ENCODE measurements around the gene DHRS4.
"Not testable (repeated sequence)": the region's sequence is repeated elsewhere in the genome, so short reads cannot be mapped to it uniquely, and the experiment has no call there.

The DHRS4 gene

DNA sequence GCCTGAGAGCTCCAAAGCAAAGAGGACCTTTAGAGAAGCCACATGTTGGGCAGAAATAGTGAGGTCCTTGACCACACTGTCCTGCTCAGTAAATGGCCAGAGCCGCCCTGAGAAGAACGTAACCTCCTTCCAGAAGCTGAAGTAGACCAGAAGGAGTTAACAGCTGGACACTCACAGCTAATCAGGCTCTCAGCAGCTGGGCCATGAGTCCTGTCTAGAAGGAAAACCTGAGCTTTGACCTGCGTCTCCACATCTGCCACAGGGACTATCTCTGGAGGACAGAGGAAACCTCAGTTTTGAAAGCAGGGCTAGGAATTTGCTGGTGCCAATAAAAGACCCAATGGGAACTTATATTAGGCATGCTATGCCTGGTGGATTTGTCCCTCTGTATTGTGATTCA, 12.3 kb upstream of the DHRS4 start:
- no peak for DNase-seq

DNA sequence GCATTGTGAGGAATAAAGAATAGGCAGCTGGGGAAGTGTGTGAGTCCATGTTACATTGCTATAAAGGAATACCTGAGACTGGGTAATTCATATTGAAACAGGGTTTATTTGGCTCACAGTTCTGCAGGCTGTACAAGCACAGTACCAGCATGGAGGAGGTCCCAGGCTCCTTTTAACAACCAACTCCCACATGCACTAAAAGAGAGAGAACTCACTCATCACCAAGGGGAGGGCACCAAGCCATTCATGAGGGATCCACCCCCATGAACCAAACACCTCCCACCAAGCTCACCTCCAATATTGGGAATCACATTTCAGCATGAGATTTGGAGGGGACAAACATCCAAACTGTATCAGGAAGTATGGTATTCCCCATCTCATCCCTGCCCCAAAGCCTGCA, 11.9 kb upstream of the DHRS4 start:
- DNase-seq, result no peak

DNA sequence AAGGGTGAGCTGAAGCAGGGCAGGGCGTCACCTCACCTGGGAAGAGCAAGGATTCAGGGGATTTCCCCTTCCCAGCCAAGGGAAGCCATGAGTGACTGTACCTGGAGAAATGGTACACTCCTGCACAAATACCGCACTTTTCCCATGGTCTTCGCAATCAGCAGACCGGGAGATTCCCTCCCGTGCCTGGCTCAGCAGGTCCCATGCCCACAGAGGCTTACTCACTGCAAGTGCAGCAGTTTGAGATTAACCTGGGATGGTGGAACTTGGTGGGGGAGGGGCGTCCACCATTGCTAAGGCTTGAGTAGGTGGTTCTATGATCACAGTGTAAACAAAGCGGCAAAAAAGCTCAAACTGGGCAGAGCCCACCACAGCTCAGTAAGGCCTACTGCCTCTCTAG, 11.0 kb upstream of the DHRS4 start:
- no peak for DNase-seq

DNA sequence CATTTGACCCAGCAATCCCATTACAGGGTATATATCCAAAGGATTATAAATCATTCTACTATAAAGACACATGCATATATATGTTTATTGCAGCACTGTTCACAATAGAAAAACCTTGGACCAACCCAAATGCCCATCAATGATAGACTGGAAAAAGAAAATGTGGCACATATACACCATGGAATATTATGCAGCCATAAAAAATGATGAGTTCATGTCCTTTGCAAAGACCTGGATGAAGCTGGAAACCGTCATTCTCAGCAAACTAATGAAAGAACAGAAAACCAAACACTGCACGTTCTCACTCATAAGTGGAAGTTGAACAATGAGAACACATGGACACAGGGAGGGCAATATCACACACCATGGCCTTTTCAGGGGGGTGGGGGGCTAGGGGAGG, 4.5 kb upstream of the DHRS4 start:
- DNase-seq, result not testable (repeated sequence)

DNA sequence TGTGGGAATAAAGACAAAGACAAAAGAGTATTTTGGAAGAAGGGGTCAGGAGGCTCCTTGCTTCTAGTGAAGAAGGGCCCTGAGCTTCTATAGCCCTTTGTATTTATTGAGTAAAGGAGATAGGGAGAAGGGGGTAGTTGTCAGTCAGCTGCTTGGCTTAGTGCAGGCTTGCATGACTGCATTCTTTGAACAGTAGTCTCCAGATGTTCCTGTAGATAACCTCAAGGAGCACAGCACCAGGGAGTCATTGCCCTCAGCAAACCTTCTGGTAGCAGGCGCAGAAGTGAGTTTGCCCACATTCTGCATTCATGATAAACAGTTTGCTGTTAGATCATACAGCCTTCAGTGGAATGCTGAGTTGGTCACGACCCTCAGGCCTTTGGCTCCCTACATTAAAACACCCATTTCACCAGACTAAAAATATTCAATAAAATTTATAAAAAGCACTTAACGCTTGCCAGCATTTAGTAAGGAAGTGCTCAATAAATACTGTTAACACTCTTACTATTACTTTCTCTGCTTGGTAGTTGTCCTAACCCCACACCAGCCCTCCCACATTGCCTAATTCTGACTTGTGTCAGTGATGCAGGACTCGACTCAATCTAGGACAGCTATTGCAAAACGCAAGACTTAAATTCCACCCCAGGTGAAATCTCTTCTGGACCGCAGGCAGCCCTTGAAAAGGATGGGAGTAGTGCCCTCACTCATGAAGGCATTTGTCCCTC, 3.0 kb upstream of the DHRS4 start:
- DNase-seq, result no peak

DNA sequence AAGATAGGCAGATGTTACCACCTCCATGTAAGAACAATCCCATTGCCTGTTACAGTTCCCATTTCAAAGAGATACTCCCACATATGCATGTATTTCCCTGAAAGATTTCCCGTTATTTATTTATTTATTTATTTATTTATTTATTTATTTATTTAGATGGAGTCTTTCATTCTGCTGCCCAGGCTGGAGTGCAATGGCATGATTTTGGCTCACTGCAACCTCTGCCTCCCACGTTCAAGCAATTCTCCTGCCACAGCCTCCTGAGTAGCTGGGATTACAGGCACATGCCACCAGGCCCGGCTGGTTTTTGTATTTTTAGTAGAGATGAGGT, 2.5 kb upstream of the DHRS4 start:
- not testable (repeated sequence) for DNase-seq

DNA sequence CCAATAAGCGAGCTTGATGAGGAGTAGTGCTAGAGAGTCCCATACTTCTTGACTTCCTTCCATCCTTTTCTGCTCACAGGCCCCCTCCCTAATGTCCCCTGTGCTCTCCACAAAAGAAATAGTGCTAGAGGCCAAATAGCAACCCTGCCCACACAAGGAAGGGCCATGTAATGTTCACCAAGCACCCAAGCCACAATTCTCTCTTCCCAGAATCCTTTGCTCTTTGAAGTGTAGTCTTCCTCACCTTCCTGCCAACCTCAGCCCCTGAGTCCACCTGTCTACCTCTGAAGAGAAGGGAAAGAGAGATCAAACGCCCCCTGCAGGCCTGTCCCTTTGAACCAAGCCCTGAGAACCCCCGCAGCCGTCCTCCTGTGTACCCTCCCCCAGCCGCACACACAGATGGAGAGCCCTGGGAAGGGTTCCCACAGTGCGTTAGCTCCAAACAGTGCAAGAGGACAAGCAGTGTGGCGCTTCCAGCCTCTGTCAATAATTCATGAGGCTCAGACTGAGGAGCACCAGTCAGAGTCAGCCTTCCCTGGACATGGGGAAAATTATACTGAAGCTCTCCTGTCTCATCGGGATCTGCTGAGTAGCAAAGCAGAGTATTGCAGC, 1.9 kb upstream of the DHRS4 start:
- no peak for DNase-seq

DNA sequence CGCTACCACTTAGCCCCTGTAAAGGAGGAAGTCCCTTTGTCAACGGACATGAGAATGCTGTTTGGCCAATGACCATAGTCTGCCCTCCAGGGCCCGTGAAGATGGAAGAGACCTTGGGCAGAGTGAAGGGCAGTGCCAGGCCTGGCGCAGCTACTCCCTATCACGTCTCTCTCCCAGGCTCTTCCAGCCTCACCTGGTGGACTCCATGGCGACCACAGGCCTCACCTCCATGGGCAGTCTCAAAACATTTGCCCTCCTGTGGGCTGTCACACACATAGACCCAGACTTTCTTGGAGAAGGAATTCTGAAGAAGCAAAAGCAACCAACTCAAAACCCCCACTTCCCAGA, 480 bp upstream of the DHRS4 start:
- DNase-seq, result not testable (repeated sequence)

DNA sequence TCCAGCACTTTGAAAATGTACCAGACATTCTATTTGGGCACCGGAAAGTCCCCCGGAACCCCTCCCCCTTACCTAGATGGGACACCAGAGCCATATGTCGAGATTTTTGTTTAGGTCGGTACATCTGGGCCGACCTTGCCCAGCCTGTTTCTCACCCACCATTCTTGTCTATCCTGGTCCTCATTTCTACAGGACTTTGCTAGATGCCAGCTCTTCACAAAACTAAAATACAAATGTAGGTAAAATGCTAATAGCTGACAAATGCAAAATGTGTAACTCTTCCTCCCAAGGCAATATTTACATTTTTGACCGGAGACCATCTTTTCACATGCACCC, 677 bp downstream of the DHRS4 start:
- not testable (repeated sequence) for DNase-seq

DNA sequence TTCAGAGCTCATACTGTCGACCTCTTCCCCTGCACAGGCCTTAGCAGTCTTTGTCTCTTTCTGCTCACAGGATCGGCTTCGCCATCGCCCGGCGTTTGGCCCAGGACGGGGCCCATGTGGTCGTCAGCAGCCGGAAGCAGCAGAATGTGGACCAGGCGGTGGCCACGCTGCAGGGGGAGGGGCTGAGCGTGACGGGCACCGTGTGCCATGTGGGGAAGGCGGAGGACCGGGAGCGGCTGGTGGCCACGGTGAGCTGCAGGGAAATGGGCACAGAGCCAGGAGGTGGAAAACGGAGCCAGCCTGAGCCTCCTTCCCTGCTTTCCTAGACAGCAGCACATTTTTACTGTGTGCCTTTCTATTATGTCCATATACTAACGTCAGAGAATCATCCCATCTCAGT, 1.4 kb downstream of the DHRS4 start:
- DNase-seq, result not testable (repeated sequence)

DNA sequence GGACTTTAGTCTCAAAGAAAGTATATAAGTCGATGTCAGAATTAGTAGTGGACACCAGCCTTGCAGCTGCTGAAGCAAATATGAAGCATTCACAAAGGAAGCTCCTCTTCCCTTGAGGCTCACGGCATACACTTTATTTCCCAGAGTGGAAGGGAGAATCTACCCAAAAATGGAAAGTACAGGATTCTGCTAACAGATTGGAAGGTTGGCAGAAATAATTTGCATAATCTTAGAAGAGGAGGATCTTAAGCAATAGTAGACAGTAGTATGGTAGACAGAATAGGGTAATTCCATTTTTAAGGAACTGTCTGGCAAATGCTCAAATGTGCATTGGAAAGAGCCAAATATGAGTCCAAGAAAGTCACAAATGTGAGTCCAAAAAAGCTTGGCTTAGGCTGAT, 2.2 kb downstream of the DHRS4 start:
- not testable (repeated sequence) for DNase-seq

DNA sequence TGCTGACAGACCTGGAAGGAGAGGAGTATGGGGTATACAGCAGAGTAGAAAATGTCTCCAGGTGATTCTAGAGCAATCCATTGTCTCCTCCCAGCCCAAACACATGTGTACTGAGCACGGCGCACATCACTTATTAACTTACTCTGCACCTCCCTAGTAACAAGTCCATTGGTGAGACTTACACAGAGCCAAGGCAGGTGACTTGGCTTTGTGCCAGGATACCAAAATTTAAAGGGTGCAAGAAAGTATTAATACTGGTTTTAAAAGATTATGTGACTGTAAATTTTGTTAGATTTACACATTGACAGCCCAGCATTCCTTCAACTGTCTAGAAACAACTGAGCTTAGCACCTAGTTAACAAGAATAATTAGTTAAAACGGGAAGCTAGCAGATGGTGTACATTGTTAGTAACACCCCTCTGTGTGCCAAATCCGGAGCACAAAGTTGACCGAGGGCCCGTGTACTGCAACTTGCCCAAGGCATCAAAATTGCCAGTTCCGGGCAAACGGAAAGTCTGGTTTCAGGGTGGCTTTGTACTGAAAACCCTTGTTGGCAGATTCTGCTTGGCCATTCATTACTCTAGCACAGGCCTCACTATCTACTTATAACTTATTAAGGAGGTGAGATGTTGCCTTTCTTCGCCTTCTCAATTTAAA, 4.5 kb downstream of the DHRS4 start:
- not testable (repeated sequence) for DNase-seq

DNA sequence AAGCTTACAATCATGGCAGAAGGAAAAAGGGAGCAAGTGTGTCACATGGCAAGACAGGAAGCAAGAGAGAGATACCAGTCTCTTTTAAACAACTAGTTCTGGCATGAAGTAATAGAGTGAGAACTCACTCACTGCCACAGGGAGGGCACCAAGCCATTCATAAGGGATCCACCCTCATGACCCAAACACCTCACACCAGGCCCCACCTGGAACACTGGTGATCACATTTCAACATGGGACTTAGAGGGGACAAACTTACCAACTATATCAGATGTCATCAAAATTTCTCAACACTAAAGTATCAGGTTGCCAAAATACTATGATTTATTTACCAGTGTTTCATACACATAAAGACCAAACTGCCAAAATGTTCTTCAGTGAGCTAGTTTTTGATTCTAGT, 7.3 kb downstream of the DHRS4 start:
- DNase-seq, result not testable (repeated sequence)

DNA sequence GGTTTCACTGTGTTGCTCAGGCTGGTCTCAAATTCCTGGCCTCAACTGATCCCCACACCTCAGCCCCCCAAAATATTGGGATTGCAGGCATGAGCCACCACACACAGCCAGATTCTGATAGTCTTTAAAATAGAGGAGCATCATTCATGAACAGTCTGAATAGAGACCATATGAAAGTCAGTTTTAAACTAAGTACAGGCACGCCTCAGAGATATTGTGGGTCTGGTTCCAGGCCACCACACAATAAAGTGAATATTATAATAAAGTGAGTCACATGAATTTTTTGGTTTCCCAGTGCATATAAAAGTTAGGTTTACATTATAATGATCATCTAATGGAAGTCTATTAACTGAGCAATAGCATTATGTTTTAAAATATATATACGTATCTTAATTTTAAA, 8.1 kb downstream of the DHRS4 start:
- not testable (repeated sequence) for DNase-seq

DNA sequence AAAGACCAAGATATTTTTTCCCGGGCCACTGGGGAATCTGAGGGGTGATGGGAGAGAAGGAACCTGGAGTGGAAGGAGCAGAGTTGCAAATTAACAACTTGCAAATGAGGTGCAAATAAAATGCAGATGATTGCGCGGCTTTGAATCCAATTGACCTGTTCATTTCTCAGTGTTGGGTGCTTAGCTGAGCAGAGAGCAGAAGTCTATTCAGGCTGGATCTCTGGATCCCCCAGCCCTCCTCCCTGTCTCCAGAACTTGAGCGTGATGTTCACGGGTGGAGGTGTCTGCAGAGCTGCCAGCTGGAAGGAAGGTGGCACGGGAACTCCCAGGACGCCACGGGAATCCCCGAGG, 15.5 kb downstream of the DHRS4 start:
- DNase-seq, result not testable (repeated sequence)

DNA sequence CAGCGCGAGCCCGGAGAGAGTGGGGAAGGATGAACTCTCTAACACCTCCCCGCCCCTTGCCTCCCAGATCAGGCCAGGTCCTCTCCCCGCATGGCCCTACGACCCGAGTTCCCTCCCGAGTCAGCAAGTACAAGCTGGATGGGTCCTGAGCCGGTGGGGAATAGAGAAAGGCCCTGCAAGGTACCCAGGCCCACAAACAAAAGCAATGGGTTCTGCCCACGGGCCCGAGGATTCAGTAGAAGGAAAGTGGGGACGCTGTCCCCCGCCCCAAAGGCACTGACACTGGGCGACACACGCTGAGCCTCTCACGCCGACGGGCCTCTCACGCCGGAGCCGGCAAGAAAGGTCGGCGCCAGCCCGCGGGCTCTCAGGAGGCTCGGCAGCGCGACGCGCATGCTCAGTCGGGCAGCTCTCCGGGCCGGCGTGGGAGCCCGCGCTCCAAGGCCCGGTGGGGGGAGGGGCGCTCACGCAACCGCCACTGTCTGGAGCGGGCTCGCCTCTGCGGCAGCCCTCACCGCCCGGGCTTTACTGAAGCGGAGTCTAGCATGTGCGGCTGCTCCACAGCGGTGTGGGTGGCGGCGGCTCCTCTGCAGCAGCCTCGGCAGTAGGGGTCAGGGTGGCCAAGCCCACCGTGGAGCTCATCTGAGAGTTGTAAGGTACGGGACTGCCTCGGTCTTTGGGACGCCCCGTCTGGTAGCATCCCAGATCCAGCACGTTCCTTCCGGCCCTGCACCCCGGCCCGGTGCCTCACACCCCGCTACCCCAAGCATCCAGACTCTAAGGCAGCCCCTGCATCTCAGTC, 16.1 kb downstream of the DHRS4 start:
- peak; percentile 33 for DNase-seq

DNA sequence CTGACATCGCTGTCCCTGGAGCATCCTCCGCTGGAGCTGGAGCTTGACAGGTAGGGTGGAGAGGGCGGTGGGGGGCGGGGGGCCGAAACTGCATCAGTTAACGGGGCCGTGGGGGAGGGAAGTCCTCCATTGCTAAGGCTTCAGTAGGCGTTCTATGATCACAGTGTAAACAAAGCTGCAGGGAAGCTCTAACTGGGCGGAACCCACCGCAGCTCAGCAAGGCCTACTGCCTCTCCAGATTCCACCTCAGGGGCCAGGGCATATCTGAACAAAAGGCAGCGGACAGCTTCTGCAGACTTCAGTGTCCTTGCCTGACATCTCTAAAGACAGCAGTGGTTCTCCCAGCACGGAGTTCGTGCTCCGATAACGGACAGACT, 16.7 kb downstream of the DHRS4 start:
- DNase-seq, result not testable (repeated sequence)

DNA sequence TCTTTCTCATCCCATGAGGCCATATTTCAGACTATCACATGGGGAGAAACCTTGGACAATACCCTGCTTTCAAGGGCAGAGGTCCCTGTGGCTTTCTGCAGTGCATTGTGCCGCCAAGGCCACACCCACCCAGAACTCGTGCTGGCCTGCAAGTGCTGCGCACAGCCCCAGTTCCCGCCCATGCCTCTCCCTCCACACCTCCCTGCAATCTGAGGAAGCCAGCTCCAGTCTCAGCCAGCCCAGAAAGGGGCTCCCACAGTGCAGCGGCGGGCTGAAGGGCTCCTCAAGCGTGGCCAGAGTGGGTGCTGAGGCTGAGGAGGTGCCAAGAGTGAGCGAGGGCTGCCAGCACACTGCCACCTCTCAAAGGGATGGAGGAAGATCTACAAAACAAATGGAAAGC, 19.6 kb downstream of the DHRS4 start:
- DNase-seq, result not testable (repeated sequence)

DNA sequence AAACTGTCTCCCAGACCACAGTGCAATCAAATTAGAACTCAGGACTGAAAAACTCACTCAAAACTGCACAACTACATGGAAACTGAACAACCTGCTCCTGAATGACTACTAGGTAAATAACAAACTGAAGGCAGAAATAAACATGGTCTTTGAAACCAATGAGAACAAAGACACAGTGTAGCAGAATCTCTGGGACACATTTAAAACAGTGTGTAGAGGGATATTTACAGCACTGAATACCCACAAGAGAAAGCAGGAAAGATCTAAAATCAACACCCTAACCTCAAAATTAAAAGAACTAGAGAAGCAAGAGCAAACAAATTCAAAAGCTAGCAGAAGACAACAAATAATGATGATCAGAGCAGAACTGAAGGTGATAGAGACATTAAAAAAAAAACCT, 20.5 kb downstream of the DHRS4 start:
- DNase-seq, result not testable (repeated sequence)

DNA sequence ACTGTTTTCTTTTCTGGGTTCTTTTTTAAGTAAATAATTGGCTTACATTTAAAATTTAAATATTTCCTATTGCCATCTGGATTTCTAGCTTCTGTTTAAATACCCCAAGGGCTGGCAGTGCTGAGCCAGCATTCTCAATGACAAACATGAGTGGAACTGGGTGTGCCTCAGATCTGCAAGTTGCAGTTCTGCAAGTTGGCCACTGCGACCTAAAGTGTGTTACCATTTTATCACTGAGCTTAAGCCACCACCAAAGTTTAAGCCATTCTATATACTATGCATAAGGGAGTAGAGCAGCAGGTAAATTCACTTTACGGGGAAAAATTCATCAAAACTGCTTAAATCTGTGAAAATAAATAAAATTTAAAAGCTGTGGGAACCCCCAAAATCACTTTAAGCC, 23.6 kb downstream of the DHRS4 start:
- not testable (repeated sequence) for DNase-seq

DNA sequence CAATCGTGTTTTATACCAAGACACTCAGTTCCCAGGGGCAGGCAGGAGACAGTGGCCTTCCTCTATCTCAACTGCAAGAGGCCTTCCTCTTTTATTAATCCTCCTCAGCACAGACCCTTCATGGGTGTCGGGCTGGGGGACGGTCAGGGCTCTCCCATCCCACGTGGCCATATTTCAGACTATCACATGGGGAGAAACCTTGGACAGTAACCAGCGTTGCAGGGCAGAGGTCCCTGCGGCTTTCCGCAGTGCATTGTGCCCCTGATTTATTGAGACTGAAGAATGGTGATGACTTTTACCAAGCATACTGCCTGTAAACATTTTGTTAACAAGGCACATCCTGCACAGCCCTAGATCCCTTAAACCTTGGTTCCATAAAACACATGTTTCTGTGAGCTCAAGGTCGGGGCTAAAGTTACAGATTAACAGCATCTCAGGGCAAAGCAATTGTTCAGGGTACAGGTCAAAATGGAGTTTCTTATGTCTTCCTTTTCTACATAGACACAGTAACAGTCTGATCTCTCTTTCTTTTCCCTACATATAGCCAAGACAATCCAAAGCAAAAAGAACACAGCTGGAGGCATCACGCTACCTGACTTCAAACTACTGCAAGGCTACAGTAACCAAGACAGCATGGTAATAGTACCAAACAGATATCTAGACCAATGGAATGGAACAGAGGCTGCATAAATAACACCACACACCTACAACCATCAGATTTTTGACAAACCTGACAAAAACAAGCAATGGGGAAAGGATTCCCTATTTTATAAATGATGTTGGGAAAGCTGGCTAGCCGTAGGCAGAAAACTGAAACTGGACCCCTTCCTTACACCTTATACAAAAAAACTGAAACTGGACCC, 28.6 kb downstream of the DHRS4 start:
- not testable (repeated sequence) for DNase-seq

DNA sequence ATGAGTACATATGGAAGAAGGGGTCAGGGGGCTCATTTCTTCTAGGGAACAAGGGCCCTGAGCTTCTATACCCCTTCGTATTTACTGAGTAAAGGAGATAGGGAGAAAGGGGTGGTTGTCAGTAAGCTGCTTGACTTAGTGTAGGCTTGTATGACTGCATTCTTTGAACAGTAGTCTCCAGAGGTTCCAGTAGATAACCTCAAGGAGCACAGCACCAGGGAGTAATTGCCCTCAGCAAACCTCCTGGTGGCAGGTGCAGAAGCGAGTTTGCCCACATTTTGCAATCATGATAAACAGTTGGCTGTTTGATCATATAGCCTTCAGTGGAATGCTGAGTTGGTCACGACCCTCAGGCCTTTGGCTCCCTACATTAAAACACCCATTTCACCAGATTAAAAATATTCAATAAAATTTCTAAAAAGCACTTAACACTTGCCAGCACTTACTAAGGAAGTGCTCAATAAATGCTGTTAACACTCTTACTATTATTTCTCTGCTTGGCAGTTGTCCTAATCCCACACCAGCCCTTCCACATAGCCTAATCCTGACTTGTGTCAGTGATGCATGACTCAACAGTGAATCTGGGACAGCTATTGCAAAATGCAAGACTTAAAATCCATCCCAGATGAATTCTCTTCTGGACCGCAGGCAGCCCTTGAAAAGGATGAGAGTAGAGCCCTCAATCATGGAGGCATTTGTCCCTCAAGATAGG, 31.5 kb downstream of the DHRS4 start:
- no peak for DNase-seq
